GM06990 (cell line): ENCODE results near the gene HAGHL.

ENCODE experiments used
- DNase-seq: peaks from one replicate; pipeline ENCODE4 v3.0.0-alpha.2; 2011; ENCODE audit not compliant: insufficient read length; ENCODE audit errors: extremely low read depth
- H3K27me3 ChIP-seq: replicated peaks from 2 replicates; pipeline ENCODE4 v1.6.0; 2011; ENCODE audit warnings: low read length; ENCODE audit not compliant: control insufficient read depth, insufficient read depth
- H3K36me3 ChIP-seq: 2 replicates; pipeline ENCODE4 v1.5.1; 2011; ENCODE audit warnings: low read length; ENCODE audit not compliant: control insufficient read depth, insufficient read depth
- H3K4me3 ChIP-seq: replicated peaks from 2 replicates; pipeline ENCODE4 v1.5.1; 2011; ENCODE audit warnings: low read depth, mild to moderate bottlenecking, control low read depth, low read length
- CTCF ChIP-seq: IDR thresholded peaks from 2 replicates; pipeline ENCODE4 v1.5.1; 2011; ENCODE audit warnings: low read length, control low read depth, mild to moderate bottlenecking, inconsistent platforms; ENCODE audit not compliant: insufficient read depth, poor library complexity, severe bottlenecking

HAGHL gene

GRCh38 chr16:746637-747036, 19.7 kb downstream of the HAGHL start:
- TF ChIP-seq CTCF: no peak
- Histone ChIP-seq H3K36me3 (no peaks in the 10 kb centered on the region), H3K27me3 (no peaks in the 10 kb centered on the region), H3K4me3 (no peak overlapping the region)
- DNase-seq: no peak

- H3K27me3 ChIP-seq: no peaks in the 10 kb centered on the region; the same call in 1 of the 2 replicates
- no peak overlapping the region for H3K4me3 ChIP-seq
- TF ChIP-seq CTCF: no peak
- DNase-seq: no peak
- H3K36me3 ChIP-seq: no peaks in the 10 kb centered on the region
Observed at GRCh38 chr16:747978-748746, 21.3 kb downstream of the HAGHL start.

GRCh38 chr16:749010-749409, 22.1 kb downstream of the HAGHL start:
- H3K4me3 ChIP-seq: no peak overlapping the region
- no peaks in the 10 kb centered on the region; the same call in 1 of the 2 replicates for H3K27me3 ChIP-seq
- DNase-seq: no peak
- no peak for TF ChIP-seq CTCF
- H3K36me3 ChIP-seq: no peaks in the 10 kb centered on the region

GRCh38 chr16:750485-750884, 23.6 kb downstream of the HAGHL start:
- no peak for TF ChIP-seq CTCF
- no peak for DNase-seq
- H3K27me3 ChIP-seq: no peaks in the 10 kb centered on the region; the same call in 1 of the 2 replicates
- H3K4me3 ChIP-seq: no peak overlapping the region
- H3K36me3 ChIP-seq: no peaks in the 10 kb centered on the region

GRCh38 chr16:751152-752006, 24.5 kb downstream of the HAGHL start:
- DNase-seq: no peak
- H3K4me3 ChIP-seq: no peak overlapping the region
- H3K36me3 ChIP-seq: no peaks in the 10 kb centered on the region
- no peaks in the 10 kb centered on the region; the same call in 1 of the 2 replicates for H3K27me3 ChIP-seq
- TF ChIP-seq CTCF: no peak
